Stomach (tissue), 4 donors: ENCODE measurements around the gene MFSD12.

Experiments
- CTCF ChIP-seq, 7 experiments: fragments of 450-650 bp in 4 of 7; fragments of 200-600 bp in 3 of 7; sonication (generic) in 3 of 7; IDR thresholded peaks; one replicate each; pipeline ENCODE4 v1.5.1; 2016 to 2019; ENCODE audit warnings: antibody characterized with exemption in 7 of 7, control low read depth in 2 of 7, mild to moderate bottlenecking in 1 of 7
- POLR2A ChIP-seq, 4 donors: fragments of 450-650 bp; IDR thresholded peaks; one replicate each; pipeline ENCODE4 v1.6.1; 2016; ENCODE audit warnings: antibody characterized with exemption in 4 of 4, control low read depth in 2 of 4, mild to moderate bottlenecking in 1 of 4, moderate library complexity in 1 of 4

GRCh38 chr19:3497757-3498520 is 59.4 kb downstream of the MFSD12 start:
- TF ChIP-seq POLR2A (IDR thresholded peaks at IDR 0.05) (no peak), CTCF (IDR thresholded peaks at IDR 0.05) (no peak)
